Kidney (tissue), 14 donors: ENCODE measurements around the gene RUNX1. TPM values are rescaled to one million over a fixed set of nuclear protein-coding genes. Genes with fewer than 3 reads are reported as not detected.

ENCODE experiments used
- DNase-seq, 5 donors: peaks; one replicate each; pipeline ENCODE4 v3.0.0-alpha.2; 2013 to 2020
- FAIRE-seq: peaks from 2 replicates; lab custom pipeline; 2012; peaks lifted over from hg19 to GRCh38; lab: Jason Lieb, UNC
- H3K27ac ChIP-seq, 2 donors: one replicate each; pipeline ENCODE4 v1.7.0; 2013; ENCODE audit warnings: low read depth in 2 of 2, low read length in 2 of 2, inconsistent platforms in 1 of 2
- H3K27me3 ChIP-seq: one replicate; pipeline ENCODE4 v1.7.1; 2013; ENCODE audit warnings: low read length, inconsistent platforms; ENCODE audit not compliant: control insufficient read depth, insufficient read depth
- H3K36me3 ChIP-seq, 3 donors: one replicate each; pipeline versions ENCODE4 v1.7.0 to v1.7.1; 2013; ENCODE audit warnings: low read length in 3 of 3, control low read depth in 1 of 3, inconsistent platforms in 1 of 3; ENCODE audit not compliant: insufficient read depth in 3 of 3, control insufficient read depth in 2 of 3
- H3K4me1 ChIP-seq, 3 donors: one replicate each; pipeline versions ENCODE4 v1.7.0 to v1.7.1; 2013; ENCODE audit warnings: low read length in 3 of 3, inconsistent platforms in 1 of 3, low read depth in 1 of 3; ENCODE audit not compliant: control insufficient read depth in 2 of 3, insufficient read depth in 2 of 3
- H3K4me3 ChIP-seq, 3 donors: one replicate each; pipeline versions ENCODE4 v1.7.0 to v1.8.1; 2013; ENCODE audit warnings: low read length in 3 of 3, control low read depth in 1 of 3, inconsistent platforms in 1 of 3
- H3K9ac ChIP-seq, 3 donors: one replicate each; pipeline versions ENCODE4 v1.7.0 to v1.7.1; 2013; ENCODE audit warnings: low read length in 3 of 3, control low read depth in 1 of 3, inconsistent platforms in 1 of 3
- H3K9me3 ChIP-seq, 3 donors: one replicate each; pipeline versions ENCODE4 v1.7.0 to v1.7.1; 2013; ENCODE audit warnings: low read length in 3 of 3, control low read depth in 1 of 3, inconsistent platforms in 1 of 3; ENCODE audit not compliant: control insufficient read depth in 2 of 3, insufficient read depth in 1 of 3
- CTCF ChIP-seq: IDR thresholded peaks from 3 replicates; pipeline ENCODE4 v1.5.1; 2012; ENCODE audit warnings: mild to moderate bottlenecking, moderate library complexity, borderline replicate concordance; ENCODE audit not compliant: insufficient read depth; ENCODE audit errors: extremely low read depth
- intact Hi-C: fragments of 100-400 bp; cut with DNase I; formaldehyde crosslinking; loops from one replicate; pipeline ENCODE4 v1.11.1; 2022
- polyA plus RNA-seq: library from polyadenylated mRNA; stranded (reverse); fragments of 350-450 nt; fragmentation: Illumina TruSeq; extraction: RNeasy Lipid Tissue Mini Kit (QIAGEN cat#74804); gene quantifications from one replicate; pipeline ENCODE4 v1.2.3, GENCODE V29; 2014; ENCODE audit warnings: low read depth, low replicate concordance; ENCODE audit not compliant: insufficient read depth
- total RNA-seq: library from RNA; stranded (reverse); fragmentation: NEBNext Ultra II Directional; extraction: Animal tissue kit (Norgen Biotek cat#: 25700); gene quantifications from one replicate; pipeline ENCODE4 v1.2.1, GENCODE V29; 2021
- donor health status: control.
- donor health status: control.
- donor health status: control.
- donor health status: control.
- donor health status: control.
- donor health status: DM: yes; HTN: yes; CAD: no.
- donor health status: Normal renal cell carcinoma (clear cell type).

Gene RUNX1
- total and polyA plus RNA-seq, 2 donors from 2014 or later = 1.3 to 58.0 TPM

- FAIRE-seq = no peak
- no peak for DNase-seq
- H3K36me3 ChIP-seq = no peaks in the 10 kb centered on the region
- H3K9me3 ChIP-seq = no peaks in the 10 kb centered on the region
- intact Hi-C loops = no loop called here
- H3K4me3 ChIP-seq = no peak overlapping the region
- H3K27ac ChIP-seq = no peak overlapping the region
- no peaks in the 10 kb centered on the region for H3K27me3 ChIP-seq
- no peak overlapping the region for H3K9ac ChIP-seq
- no peak for TF ChIP-seq CTCF
- H3K4me1 ChIP-seq = no peaks in the 10 kb centered on the region
Measured at GRCh38 chr21:34809822-34810221, 239.3 kb downstream of the RUNX1 start.

- Histone ChIP-seq H3K36me3 (no peaks in the 10 kb centered on the region), H3K9me3 (no peaks in the 10 kb centered on the region), H3K4me3 (no peak overlapping the region), H3K27me3 (no peaks in the 10 kb centered on the region), H3K9ac (no peak overlapping the region), H3K27ac (no peak overlapping the region), H3K4me1 (no peaks in the 10 kb centered on the region)
- DNase-seq = no peak
- intact Hi-C loops = no loop called here
- no peak for FAIRE-seq
- no peak for TF ChIP-seq CTCF
Measured at GRCh38 chr21:34808569-34809204, 240.4 kb downstream of the RUNX1 start.

GRCh38 chr21:34807881-34808568 is 241.1 kb downstream of the RUNX1 start:
- Histone ChIP-seq H3K36me3 (no peaks in the 10 kb centered on the region), H3K27ac (no peak overlapping the region), H3K4me1 (no peaks in the 10 kb centered on the region), H3K9ac (no peak overlapping the region), H3K9me3 (no peaks in the 10 kb centered on the region), H3K4me3 (no peak overlapping the region), H3K27me3 (no peaks in the 10 kb centered on the region)
- no peak for TF ChIP-seq CTCF
- intact Hi-C loops = no loop called here
- FAIRE-seq = no peak
- peak in 1 of 5 donors; percentile 74 for DNase-seq
